ENCODE measurements around the gene SMC4. TPM values are rescaled to one million over a fixed set of nuclear protein-coding genes. Genes with fewer than 3 reads are reported as not detected.

Gene SMC4
- total and polyA plus RNA-seq, 2 of the 13 experiments (the other 11 are each of a cell fraction or from before 2014, with no cell fraction given) = 19.2 to 74.3 TPM

- TF ChIP-seq NCOR1 (IDR thresholded peaks at IDR 0.05; ENCODE audit: borderline replicate concordance, low read length) (peak; percentile 47; the same call in 1 of the 2 replicates), KDM2A (CRISPR knock-in tag; IDR thresholded peaks at IDR 0.05; ENCODE audit: borderline replicate concordance, low read depth) (peak; percentile 36; the same call in 1 of the 2 replicates), HNRNPLL (IDR thresholded peaks at IDR 0.05; ENCODE audit: low read depth, low read length, poor library complexity, severe bottlenecking) (peak; percentile 40), HNF4G (IDR thresholded peaks at IDR 0.05; ENCODE audit: borderline replicate concordance, low read depth, low read length) (no peak), HNF4G (CRISPR knock-in tag; IDR thresholded peaks at IDR 0.05; ENCODE audit: borderline replicate concordance, low read depth) (no peak), ZNF747 (CRISPR knock-in tag; IDR thresholded peaks at IDR 0.05; ENCODE audit: borderline replicate concordance) (no peak), KDM5A (IDR thresholded peaks at IDR 0.05; ENCODE audit: borderline replicate concordance, low read length) (peak; percentile 73), ELF1 (CRISPR knock-in tag; IDR thresholded peaks at IDR 0.05) (0 out of 2 replicates have a peak, but pooled peaks have one; percentile 19), RFX1 (IDR thresholded peaks at IDR 0.05) (peak; percentile 66), CREM (IDR thresholded peaks at IDR 0.05) (peak; percentile 90), CREM (CRISPR knock-in tag; IDR thresholded peaks at IDR 0.05) (peak; percentile 23; the same call in 1 of the 2 replicates), ZFP82 (CRISPR knock-in tag; IDR thresholded peaks at IDR 0.05; ENCODE audit: borderline replicate concordance) (peak; percentile 57; the same call in 1 of the 2 replicates), TFDP2 (CRISPR knock-in tag; IDR thresholded peaks at IDR 0.05) (peak; percentile 98), FOXA3 (CRISPR knock-in tag; IDR thresholded peaks at IDR 0.05) (0 out of 2 replicates have a peak, but pooled peaks have one; percentile 24), CREB1 (IDR thresholded peaks at IDR 0.05) (peak; percentile 90), CREB1 (CRISPR knock-in tag; IDR thresholded peaks at IDR 0.05) (peak; percentile 95), ZNF784 (CRISPR knock-in tag; IDR thresholded peaks at IDR 0.05; ENCODE audit: borderline replicate concordance) (no peak), NAIF1 (CRISPR knock-in tag; IDR thresholded peaks at IDR 0.05; ENCODE audit: borderline replicate concordance) (no peak), ZNF281 (CRISPR knock-in tag; IDR thresholded peaks at IDR 0.05; ENCODE audit: borderline replicate concordance) (peak; percentile 56; the same call in 1 of the 2 replicates), LCORL (IDR thresholded peaks at IDR 0.05) (no peak), LCORL (CRISPR knock-in tag; IDR thresholded peaks at IDR 0.05) (peak; percentile 48; the same call in 1 of the 2 replicates), KMT2A (CRISPR knock-in tag; IDR thresholded peaks at IDR 0.05) (peak; percentile 80), MAX (IDR thresholded peaks at IDR 0.05) (peak; percentile 47), SETDB1 (CRISPR knock-in tag; IDR thresholded peaks at IDR 0.05; ENCODE audit: borderline replicate concordance) (no peak), TEF (CRISPR knock-in tag; IDR thresholded peaks at IDR 0.05) (no peak)
Measured at GRCh38 chr3:160399125-160400029, at the start of gene SMC4, which contains the start of gene IFT80 (continued).
